HG02852 (cell line): ENCODE results near the gene SCP2.

Experiments used
- ATAC-seq: cut with Tn5 transposase; IDR thresholded peaks from one replicate; pipeline ENCODE4 v1.9.1; 2021; ENCODE audit warnings: mild to moderate bottlenecking, moderate library complexity; ENCODE audit not compliant: unreplicated experiment

Gene SCP2

GRCh38 chr1:53026254-53026653 lies 99.2 kb downstream of the SCP2 start:
- no peak for ATAC-seq

GRCh38 chr1:53031732-53032131 lies 104.7 kb downstream of the SCP2 start:
- no peak for ATAC-seq

DNA sequence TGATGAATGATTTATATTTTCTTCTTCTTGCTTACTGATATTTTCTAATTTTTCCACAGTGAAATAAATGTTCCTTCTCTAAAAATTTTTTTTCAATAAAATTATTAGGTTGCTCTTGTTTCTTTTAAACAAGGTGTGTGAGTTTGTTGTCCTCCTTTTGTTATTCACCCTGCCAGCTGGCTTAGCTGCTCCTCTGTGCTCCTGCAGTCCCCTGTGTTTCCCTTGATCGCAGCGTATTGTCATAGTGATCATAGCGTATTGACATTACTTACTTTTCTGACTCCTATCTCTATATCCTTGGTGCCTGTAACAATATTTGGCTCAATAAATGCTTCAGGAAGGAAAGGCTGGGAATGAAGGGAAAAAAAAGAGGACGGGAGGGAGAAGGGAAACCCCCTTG lies 110.1 kb downstream of the SCP2 start:
- ATAC-seq: no peak

DNA sequence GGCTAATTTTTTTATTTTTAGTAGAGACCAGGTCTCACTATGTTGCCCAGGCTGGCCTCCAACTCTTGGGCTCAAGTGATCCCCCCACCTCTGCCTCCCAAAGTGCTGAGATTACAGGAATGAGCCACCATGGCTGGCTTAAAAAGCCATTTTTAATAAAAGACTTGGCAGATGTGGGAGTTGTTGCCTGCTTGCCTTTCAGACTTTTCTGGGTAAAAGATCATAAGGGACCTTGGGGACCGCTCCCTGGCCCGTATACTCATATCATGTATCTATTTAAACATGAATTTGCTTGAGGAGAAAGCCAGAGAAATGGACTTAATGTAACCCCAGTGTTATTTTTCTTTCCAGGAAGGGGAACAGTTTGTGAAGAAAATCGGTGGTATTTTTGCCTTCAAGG lies 111.5 kb downstream of the SCP2 start:
- no peak for ATAC-seq

DNA sequence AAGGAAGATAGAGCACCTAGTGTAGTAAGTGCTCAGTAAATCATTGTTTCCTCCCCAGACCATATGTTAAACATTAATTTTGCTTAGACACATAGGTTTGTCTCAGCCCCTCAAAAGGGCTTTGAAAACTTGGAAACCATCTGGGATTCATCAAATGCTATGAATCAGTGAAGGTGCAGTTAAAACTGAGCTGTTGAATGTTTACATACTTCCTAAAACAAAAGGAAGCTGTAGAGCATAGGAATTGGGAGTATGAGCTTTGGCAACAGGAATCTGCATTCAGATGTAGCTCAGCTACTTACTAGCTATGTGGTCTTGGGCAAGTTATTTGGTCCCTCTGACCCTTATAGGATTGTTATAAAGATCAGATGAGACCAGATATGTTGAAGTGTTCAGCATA lies 116.2 kb downstream of the SCP2 start:
- ATAC-seq: no peak

DNA sequence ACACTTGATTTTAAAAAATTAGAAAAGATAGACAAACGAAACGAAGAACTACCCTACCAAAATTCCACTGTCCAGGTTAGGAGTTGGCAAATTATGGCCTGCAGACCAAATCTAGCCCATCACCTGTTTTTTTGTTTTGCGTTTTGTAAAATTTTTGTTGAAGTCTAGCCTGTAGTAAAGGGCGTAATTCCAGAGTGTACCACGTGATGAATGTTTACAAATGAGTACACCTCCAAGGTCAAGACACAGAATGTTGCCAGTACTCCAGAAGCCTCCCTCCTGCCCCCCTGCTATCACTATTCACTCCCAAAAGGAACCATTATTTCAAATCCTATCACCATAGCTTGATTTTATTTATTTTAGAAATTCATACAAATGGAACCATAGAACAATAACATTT lies 117.8 kb downstream of the SCP2 start:
- ATAC-seq: no peak

- ATAC-seq: no peak
Observed at GRCh38 chr1:53046930-53047329, 119.9 kb downstream of the SCP2 start.

DNA sequence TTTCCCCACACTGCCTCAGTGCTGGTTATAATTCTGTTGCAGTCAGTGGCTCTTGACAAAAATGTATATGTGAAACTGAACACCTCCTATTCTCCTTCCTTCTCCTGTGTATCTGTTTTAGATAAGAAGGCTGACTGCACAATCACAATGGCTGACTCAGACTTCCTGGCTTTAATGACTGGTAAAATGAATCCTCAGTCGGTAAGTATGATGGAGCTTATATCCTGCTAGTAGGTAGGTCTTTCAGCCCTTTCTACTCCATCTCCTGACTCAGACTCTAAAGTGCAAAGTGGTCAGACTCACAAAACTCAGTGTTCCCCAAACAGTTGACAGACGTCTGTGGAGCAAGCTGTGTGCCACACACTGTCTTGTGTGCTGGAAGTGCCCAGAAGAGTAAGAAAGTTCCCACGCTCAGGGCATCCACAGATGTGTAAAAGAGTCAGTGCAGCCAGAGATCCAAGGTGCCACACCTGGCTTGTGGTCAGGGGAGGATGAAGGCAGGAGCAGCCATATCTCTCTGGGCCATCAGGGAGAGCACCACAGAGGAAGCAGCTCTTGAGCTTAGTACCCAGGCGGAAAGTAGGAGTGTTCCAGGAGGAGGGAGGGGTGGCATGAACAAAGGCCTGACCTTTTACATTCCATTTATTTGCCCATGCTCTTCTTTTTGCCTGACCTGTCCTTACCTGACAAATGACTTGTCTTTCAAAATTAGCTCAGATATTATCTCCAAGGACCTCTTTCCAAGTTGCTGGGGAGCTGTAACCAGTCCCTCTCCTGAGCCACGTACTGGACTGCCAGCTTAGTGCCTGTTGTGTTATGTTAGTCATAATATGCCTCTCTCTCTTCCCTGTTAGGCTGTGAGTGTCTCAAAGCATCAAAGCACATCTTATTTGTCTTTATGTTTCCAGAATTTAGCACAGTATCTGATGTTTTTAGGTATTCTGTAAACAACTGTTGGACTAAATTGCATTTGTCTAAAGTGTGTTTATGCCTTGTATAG lies 121.0 kb downstream of the SCP2 start:
- no peak for ATAC-seq

DNA sequence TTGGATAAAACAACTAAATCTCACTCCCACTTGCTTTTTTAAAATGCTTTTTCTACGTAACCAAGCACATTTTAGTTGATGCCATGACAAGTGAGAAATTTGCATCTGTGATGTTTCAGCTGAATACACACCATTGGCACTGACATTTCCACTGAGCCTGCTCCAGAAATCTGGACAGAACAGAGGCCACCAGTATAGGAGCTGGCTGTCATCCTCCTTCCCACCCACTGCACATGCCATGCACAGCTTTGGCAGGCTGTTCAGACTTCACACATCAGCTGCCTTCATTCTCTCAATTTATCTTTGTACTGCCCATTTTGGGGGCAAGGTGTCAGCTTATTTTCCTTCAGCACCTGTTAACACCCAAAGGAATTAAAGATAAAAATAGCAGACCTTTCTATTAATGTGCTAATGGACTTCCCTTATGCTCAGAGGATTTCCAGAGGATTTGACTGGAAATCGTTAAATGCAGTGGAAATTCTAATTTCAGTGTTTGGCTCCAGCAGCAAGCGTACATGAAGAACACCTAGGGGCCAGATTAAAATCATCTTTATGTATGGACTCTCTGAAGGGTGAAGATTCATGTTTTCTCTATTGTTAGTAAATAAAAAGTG lies 122.0 kb downstream of the SCP2 start:
- ATAC-seq: no peak

GRCh38 chr1:53049574-53049967 lies 122.5 kb downstream of the SCP2 start:
- ATAC-seq: no peak

- ATAC-seq: no peak
Observed at GRCh38 chr1:53050310-53050709, 123.2 kb downstream of the SCP2 start.

DNA sequence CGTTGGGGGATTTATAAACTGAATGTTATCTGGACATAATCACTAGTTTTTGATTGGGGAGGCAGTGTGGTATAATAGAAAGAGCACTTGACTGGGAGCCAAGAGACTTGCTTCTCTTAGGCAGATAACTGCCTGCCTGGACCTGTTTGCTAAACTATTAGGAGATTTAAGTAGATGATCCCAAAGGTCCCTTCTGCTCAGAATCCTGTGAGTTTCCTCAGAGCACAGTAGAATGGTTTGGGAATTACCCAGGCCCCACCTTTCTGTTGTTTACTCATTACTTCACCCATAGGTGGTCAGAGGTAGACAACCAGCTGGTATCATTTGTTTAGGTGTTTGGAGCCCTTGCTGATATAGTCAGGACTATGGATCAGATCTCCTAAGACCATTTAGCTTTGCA lies 124.6 kb downstream of the SCP2 start:
- no peak for ATAC-seq

DNA sequence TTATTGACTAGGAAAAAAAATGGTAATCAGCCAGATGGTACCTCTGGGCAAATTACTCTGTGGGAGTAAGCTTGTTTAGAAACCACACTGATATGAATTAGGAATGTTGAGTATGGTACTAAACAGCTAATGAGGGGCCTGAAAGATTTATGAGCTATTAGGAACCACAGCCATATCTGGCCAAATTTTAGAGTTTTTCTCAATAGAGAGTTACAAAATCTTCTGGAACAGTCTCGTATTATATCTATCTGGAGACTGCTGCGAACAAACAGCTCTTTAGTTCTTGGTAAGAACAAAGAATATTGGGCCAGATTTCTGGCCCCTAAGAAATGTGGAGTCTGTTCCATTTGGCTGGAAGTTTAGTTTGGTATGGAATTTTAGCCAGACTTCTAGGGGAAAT lies 130.1 kb downstream of the SCP2 start:
- ATAC-seq: no peak

GRCh38 chr1:53060579-53060978 lies 133.5 kb downstream of the SCP2 start:
- ATAC-seq: no peak

GRCh38 chr1:53061123-53061858 lies 134.2 kb downstream of the SCP2 start:
- ATAC-seq: no peak

GRCh38 chr1:53061859-53062707 lies 135.0 kb downstream of the SCP2 start, which contains the start of gene PODN:
Gene PODN, plus strand, starts transcription at chr1:53062213. Its CDS starts 7,643 bp downstream, at chr1:53069856.
- no peak for ATAC-seq

DNA sequence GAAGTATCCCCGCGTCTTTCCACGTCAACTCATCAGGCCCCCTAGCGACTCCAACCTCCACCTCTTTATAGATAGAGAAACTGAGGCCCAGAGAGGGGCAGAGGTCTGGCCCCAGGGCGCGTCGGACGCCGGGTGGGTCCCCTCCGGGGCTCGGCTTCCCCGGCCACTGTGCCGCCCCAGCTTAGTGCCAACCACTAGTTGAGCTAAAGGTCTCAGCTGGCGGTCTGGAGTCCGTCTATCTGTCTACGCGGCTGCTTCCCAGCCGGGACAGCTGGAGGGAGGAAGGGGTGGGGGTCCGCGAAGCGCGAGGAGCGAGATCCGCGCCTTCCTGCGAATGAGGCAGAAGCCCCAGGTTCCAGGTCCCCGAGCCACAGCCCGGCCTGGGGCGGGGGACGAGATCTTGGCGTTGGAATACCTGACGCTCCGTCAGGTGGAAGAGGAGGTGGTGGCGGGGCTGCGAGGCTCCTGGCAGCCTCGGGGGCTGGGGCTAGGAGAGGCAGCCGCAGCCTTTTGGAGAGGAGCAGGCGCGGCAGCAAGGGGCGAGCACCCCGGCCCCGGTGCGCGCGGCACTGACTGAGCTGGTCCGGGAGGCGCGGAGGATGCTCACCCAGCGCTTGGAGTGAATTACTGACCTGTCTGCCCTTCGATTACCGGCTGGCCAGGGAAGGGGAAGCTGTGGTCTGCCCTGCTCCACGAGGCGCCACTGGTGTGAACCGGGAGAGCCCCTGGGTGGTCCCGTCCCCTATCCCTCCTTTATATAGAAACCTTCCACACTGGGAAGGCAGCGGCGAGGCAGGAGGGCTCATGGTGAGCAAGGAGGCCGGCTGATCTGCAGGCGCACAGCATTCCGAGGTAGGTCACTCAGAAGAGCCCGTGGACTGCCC lies 135.9 kb downstream of the SCP2 start:
- ATAC-seq: no peak

- no peak for ATAC-seq
Observed at GRCh38 chr1:53063744-53064515, 136.9 kb downstream of the SCP2 start.

GRCh38 chr1:53065391-53065790 lies 138.3 kb downstream of the SCP2 start:
- ATAC-seq: no peak
